Activated T-cell treated with anti-CD3 and anti-CD28 coated beads, Interleukin-2, amount 50 U/mL, for 4 hours (primary cell): ENCODE results near the gene RABGAP1L. TPM values are rescaled to one million over a fixed set of nuclear protein-coding genes. Genes with fewer than 3 reads are reported as not detected.
A peak's percentile ranks its signal among the peaks of the same experiment; 100 is the strongest.

Experiments
- ATAC-seq, 2 donors: fragments of 200-7000 bp; cut with Tn5 transposase; one replicate each; pipeline ENCODE4 v1.10.0; 2021
- DNase-seq: peaks from one replicate; pipeline ENCODE4 v3.0.0-alpha.2; 2020
- H3K27me3 Mint-ChIP-seq: one replicate; pipeline ENCODE4 v1.8.0; 2021; ENCODE audit warnings: low read depth, mixed read lengths
- H3K36me3 Mint-ChIP-seq: one replicate; pipeline ENCODE4 v1.8.0; 2022; ENCODE audit warnings: mixed read lengths; ENCODE audit not compliant: insufficient read depth
- H3K4me1 Mint-ChIP-seq: one replicate; pipeline ENCODE4 v1.8.0; 2021; ENCODE audit warnings: low read depth, mixed read lengths
- H3K4me3 Mint-ChIP-seq: one replicate; pipeline ENCODE4 v1.8.0; 2021; ENCODE audit warnings: mild to moderate bottlenecking, moderate library complexity, mixed read lengths
- H3K9me3 Mint-ChIP-seq: one replicate; pipeline ENCODE4 v1.8.0; 2021; ENCODE audit warnings: mixed read lengths
- total RNA-seq, 3 donors: library from RNA; stranded (reverse); gene quantifications; one replicate each; pipeline ENCODE4 v1.2.1, GENCODE V29; 2021

The RABGAP1L gene
- total RNA-seq, 3 donors from 2014 or later: 16.9 to 23.2 (median 22.3) TPM

- Mint-ChIP-seq H3K4me3 (no peak overlapping the region), H3K36me3 (peaks cover 53% of the 10 kb centered on the region), H3K4me1 (peaks cover 53% of the 10 kb centered on the region), H3K27me3 (no peaks in the 10 kb centered on the region), H3K9me3 (no peaks in the 10 kb centered on the region)
- DNase-seq (no peak), ATAC-seq (peak; percentile 82 to 86)
Measured at GRCh38 chr1:174976436-174977108, 817.3 kb downstream of the RABGAP1L start.

- peak in 1 of 2 donors; percentile 62 for ATAC-seq
Measured at GRCh38 chr1:174982971-174983689, 823.8 kb downstream of the RABGAP1L start.

GRCh38 chr1:174984952-174985351, 825.6 kb downstream of the RABGAP1L start:
- Mint-ChIP-seq H3K9me3 (no peaks in the 10 kb centered on the region), H3K4me1 (peaks cover 35% of the 10 kb centered on the region), H3K4me3 (no peak overlapping the region), H3K36me3 (peaks cover 48% of the 10 kb centered on the region), H3K27me3 (no peaks in the 10 kb centered on the region)
- ATAC-seq: no peak
- no peak for DNase-seq

More at GRCh38 chr1:174982971-174983689, 823.8 kb downstream of the RABGAP1L start:
- Mint-ChIP-seq H3K4me3 (no peak overlapping the region), H3K36me3 (peaks cover 44% of the 10 kb centered on the region), H3K4me1 (peaks cover 22% of the 10 kb centered on the region), H3K9me3 (no peaks in the 10 kb centered on the region), H3K27me3 (no peaks in the 10 kb centered on the region)
- peak; percentile 29 for DNase-seq

DNA sequence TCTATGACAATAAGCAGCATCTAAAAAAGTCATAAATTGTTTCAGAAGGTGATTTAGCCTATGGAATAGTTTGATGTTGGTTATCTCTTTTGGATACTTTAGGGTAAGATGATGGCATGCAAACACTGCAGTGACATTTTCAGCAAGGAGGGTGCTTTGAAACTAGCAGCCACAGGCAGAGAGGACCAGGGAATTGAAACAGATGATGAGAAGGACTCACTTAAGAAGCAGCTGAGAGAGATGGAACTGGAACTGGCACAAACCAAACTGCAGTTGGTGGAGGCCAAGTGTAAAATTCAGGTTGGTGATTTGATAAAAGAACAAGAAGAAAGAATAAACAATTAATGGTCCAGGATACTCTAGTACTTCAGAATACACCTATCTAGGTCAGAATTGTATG, 829.2 kb downstream of the RABGAP1L start:
- peaks cover 22% of the 10 kb centered on the region for H3K36me3 Mint-ChIP-seq
- no peaks in the 10 kb centered on the region for H3K9me3 Mint-ChIP-seq
- no peak overlapping the region for H3K4me3 Mint-ChIP-seq
- no peaks in the 10 kb centered on the region for H3K27me3 Mint-ChIP-seq
- ATAC-seq: no peak
- DNase-seq: no peak
- H3K4me1 Mint-ChIP-seq: peaks cover 33% of the 10 kb centered on the region

GRCh38 chr1:174988986-174989385, 829.7 kb downstream of the RABGAP1L start:
- Mint-ChIP-seq H3K36me3 (peaks cover 20% of the 10 kb centered on the region), H3K4me3 (peak overlapping the region; percentile 39), H3K9me3 (no peaks in the 10 kb centered on the region), H3K27me3 (no peaks in the 10 kb centered on the region), H3K4me1 (peaks cover 33% of the 10 kb centered on the region)
- ATAC-seq (no peak), DNase-seq (no peak)

GRCh38 chr1:174989536-174990220, 830.4 kb downstream of the RABGAP1L start:
- DNase-seq: no peak
- Mint-ChIP-seq H3K4me1 (peaks cover 32% of the 10 kb centered on the region), H3K9me3 (no peaks in the 10 kb centered on the region), H3K27me3 (no peaks in the 10 kb centered on the region), H3K4me3 (peak overlapping the region; percentile 63), H3K36me3 (peaks cover 19% of the 10 kb centered on the region)
- no peak for ATAC-seq

GRCh38 chr1:174990382-174990999, 831.2 kb downstream of the RABGAP1L start:
- DNase-seq (no peak), ATAC-seq (peak; percentile 43 to 63)
- Mint-ChIP-seq H3K36me3 (peaks cover 16% of the 10 kb centered on the region), H3K4me1 (peaks cover 26% of the 10 kb centered on the region), H3K4me3 (peak overlapping the region; percentile 77), H3K9me3 (no peaks in the 10 kb centered on the region), H3K27me3 (no peaks in the 10 kb centered on the region)

GRCh38 chr1:174991473-174991872, 832.2 kb downstream of the RABGAP1L start:
- Mint-ChIP-seq H3K4me3 (no peak overlapping the region), H3K9me3 (no peaks in the 10 kb centered on the region), H3K27me3 (no peaks in the 10 kb centered on the region), H3K36me3 (peaks cover 14% of the 10 kb centered on the region), H3K4me1 (peaks cover 25% of the 10 kb centered on the region)
- ATAC-seq (no peak), DNase-seq (no peak)

- Mint-ChIP-seq H3K9me3 (no peaks in the 10 kb centered on the region), H3K36me3 (peaks cover 2% of the 10 kb centered on the region), H3K4me3 (no peak overlapping the region), H3K27me3 (no peaks in the 10 kb centered on the region), H3K4me1 (peaks cover 16% of the 10 kb centered on the region)
- ATAC-seq: no peak
- no peak for DNase-seq
Measured at GRCh38 chr1:174995121-174995520, 835.8 kb downstream of the RABGAP1L start.

- Mint-ChIP-seq H3K9me3 (no peaks in the 10 kb centered on the region), H3K36me3 (peaks cover 2% of the 10 kb centered on the region), H3K4me3 (no peak overlapping the region), H3K27me3 (no peaks in the 10 kb centered on the region), H3K4me1 (peaks cover 15% of the 10 kb centered on the region)
- ATAC-seq: no peak
- DNase-seq: no peak
Measured at GRCh38 chr1:174995916-174996315, 836.6 kb downstream of the RABGAP1L start.

DNA sequence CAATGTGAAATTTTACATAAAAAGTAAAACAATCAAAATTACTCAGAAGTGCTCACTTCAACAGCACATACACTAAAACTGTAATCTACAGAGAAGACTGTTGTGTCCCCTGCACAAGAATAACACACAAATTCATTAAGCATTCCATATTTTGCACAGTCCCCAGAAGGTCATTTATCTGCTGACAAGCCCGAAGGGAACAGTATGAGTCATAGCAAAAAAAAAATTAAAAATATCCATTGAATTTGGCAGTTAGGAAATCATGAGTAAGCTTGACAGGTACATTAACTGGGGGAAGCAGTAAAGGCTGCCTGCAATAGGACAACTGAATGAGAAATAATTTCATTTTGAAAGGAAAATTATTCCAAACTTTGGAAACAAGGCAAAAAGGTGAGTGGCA, 837.2 kb downstream of the RABGAP1L start:
- Mint-ChIP-seq H3K9me3 (no peaks in the 10 kb centered on the region), H3K27me3 (no peaks in the 10 kb centered on the region), H3K36me3 (peaks cover 5% of the 10 kb centered on the region), H3K4me3 (no peak overlapping the region), H3K4me1 (peaks cover 18% of the 10 kb centered on the region)
- DNase-seq (no peak), ATAC-seq (no peak)

GRCh38 chr1:174997041-174997440, 837.7 kb downstream of the RABGAP1L start:
- Mint-ChIP-seq H3K4me1 (peaks cover 24% of the 10 kb centered on the region), H3K4me3 (no peak overlapping the region), H3K36me3 (peaks cover 7% of the 10 kb centered on the region), H3K27me3 (no peaks in the 10 kb centered on the region), H3K9me3 (no peaks in the 10 kb centered on the region)
- ATAC-seq (no peak), DNase-seq (no peak)

GRCh38 chr1:174998569-174999215, 839.4 kb downstream of the RABGAP1L start:
- H3K27me3 Mint-ChIP-seq: no peaks in the 10 kb centered on the region
- no peak overlapping the region for H3K4me3 Mint-ChIP-seq
- H3K4me1 Mint-ChIP-seq: peaks cover 37% of the 10 kb centered on the region
- DNase-seq (peak; percentile 25), ATAC-seq (no peak)
- H3K9me3 Mint-ChIP-seq: no peaks in the 10 kb centered on the region
- peaks cover 9% of the 10 kb centered on the region for H3K36me3 Mint-ChIP-seq
